Upper lobe of right lung (tissue), 1 donor: ENCODE results near the gene DBP. TPM values are rescaled to one million over a fixed set of nuclear protein-coding genes. Genes with fewer than 3 reads are reported as not detected.
"Not testable (repeated sequence)": the region's sequence is repeated elsewhere in the genome, so short reads cannot be mapped to it uniquely, and the experiment has no call there.

Experiments used
- ATAC-seq: fragments of 200-7000 bp; cut with Tn5 transposase; one replicate; pipeline ENCODE4 v1.9.1; 2020; ENCODE audit warnings: mild to moderate bottlenecking, moderate library complexity
- DNase-seq: peaks from one replicate; pipeline ENCODE4 v3.0.0-alpha.2; 2020
- H3K27ac ChIP-seq: fragments of 200-600 bp; one replicate; pipeline ENCODE4 v1.8.0; 2022
- H3K27me3 ChIP-seq: fragments of 200-600 bp; one replicate; pipeline ENCODE4 v1.8.0; 2022; ENCODE audit warnings: mild to moderate bottlenecking
- H3K36me3 ChIP-seq: fragments of 200-600 bp; one replicate; pipeline ENCODE4 v1.8.0; 2022
- H3K4me1 ChIP-seq: fragments of 200-600 bp; one replicate; pipeline ENCODE4 v1.8.0; 2022
- H3K4me3 ChIP-seq: fragments of 200-600 bp; one replicate; pipeline ENCODE4 v1.8.0; 2022; ENCODE audit warnings: mild to moderate bottlenecking
- H3K9me3 ChIP-seq: fragments of 200-600 bp; one replicate; pipeline ENCODE4 v1.8.0; 2022
- intact Hi-C: fragments of 100-400 bp; cut with DNase I; formaldehyde crosslinking; loops from one replicate; pipeline ENCODE4 v1.11.0; 2022
- total RNA-seq: library from RNA; stranded (reverse); fragmentation: NEBNext Ultra II Directional; extraction: Animal tissue kit (Norgen Biotek cat#: 25700); gene quantifications from one replicate; pipeline ENCODE4 v1.2.1, GENCODE V29; 2021
- TF ChIP-seq, protein P1 (sequence below): fragments of 200-600 bp; IDR thresholded peaks from one replicate; pipeline ENCODE4 v1.8.0; 2022; ENCODE audit warnings: antibody characterized with exemption
- donor health status: DM: no; HTN: yes; CAD: no; lungs with severe emphysema.

Gene DBP
- total RNA-seq, 1 donor from 2014 or later, result 17.7 TPM

DNA sequence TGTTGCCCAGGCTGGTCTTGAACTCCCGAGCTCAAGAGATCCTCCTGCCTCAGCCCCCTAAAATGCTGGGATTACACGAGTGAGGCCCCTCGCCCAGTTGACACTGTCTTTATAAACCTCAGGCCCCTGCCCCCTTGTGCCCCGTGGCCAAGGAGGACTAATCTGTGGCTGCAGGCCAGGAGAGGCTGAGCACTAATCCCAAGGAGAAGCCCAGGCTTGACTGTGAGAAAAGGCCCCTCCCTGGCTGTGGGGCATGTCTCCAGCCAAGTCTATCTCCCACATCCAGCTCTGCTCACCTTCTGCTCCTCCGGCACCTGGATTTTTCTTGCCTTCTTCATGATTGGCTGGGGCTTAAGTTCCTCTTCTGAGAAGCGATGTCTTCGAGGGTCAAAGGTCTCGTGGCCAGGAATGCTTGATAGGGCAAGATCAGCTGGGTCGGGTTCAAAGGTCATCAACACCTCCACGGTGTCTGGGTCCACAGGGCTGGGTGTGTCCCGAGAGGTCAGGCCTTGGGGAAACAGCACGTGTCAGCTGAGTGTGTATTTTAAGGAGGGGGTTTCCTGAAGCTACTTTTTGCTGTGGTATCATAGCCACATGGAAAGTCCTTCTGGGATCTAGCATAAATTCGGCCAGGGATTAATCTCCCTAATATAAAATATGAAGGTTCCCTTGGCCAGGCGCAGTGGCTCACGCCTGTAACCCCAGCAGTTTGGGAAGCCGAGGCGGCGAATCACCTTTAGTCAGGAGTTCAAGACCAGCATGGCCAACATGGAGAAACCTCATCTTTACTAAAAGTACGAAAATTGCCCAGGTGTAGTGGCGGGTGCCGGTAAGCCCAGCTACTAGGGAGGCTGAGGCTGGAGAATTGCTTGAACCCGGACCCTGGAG is 3.8 kb downstream of the DBP start:
- peaks cover 43% of the 10 kb centered on the region for H3K4me1 ChIP-seq
- ATAC-seq (no peak), DNase-seq (no peak)
- no peaks in the 10 kb centered on the region for H3K9me3 ChIP-seq
- TF ChIP-seq, protein P1, sequence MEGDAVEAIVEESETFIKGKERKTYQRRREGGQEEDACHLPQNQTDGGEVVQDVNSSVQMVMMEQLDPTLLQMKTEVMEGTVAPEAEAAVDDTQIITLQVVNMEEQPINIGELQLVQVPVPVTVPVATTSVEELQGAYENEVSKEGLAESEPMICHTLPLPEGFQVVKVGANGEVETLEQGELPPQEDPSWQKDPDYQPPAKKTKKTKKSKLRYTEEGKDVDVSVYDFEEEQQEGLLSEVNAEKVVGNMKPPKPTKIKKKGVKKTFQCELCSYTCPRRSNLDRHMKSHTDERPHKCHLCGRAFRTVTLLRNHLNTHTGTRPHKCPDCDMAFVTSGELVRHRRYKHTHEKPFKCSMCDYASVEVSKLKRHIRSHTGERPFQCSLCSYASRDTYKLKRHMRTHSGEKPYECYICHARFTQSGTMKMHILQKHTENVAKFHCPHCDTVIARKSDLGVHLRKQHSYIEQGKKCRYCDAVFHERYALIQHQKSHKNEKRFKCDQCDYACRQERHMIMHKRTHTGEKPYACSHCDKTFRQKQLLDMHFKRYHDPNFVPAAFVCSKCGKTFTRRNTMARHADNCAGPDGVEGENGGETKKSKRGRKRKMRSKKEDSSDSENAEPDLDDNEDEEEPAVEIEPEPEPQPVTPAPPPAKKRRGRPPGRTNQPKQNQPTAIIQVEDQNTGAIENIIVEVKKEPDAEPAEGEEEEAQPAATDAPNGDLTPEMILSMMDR, result no peak
- peak overlapping the region; percentile 80 for H3K4me3 ChIP-seq
- intact Hi-C loops, result no loop called here
- H3K36me3 ChIP-seq, result peaks cover 25% of the 10 kb centered on the region
- no peaks in the 10 kb centered on the region for H3K27me3 ChIP-seq
- H3K27ac ChIP-seq, result peak overlapping the region; percentile 93

DNA sequence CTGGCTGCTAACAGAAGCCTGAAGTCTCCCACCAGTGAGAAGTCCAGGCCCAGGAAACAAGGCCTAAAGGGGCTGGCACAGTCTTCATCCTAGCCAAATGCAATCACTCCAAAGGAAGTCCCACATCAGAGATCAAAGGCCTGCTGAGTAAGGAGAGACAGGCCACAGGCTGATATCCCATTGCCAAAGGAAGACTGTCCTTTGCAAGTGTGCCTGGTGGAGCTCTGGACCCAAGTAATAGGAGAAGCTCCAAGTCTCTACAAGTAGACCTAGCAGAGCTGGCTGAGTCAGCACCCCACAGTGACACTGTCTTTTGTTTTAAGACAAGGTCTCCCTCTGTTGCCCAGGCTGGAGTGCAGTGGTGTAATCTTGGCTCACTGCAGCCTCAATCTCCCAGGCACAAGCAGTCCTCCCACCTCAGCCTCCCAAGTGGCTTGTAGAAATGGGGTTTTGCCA is 4.5 kb downstream of the DBP start:
- peaks cover 41% of the 10 kb centered on the region for H3K4me1 ChIP-seq
- H3K36me3 ChIP-seq, result peaks cover 25% of the 10 kb centered on the region
- no peaks in the 10 kb centered on the region for H3K9me3 ChIP-seq
- no peak for DNase-seq
- intact Hi-C loops, result no loop called here
- H3K27me3 ChIP-seq, result no peaks in the 10 kb centered on the region
- TF ChIP-seq, protein P1, result no peak
- peak overlapping the region; percentile 93 for H3K27ac ChIP-seq
- no peak for ATAC-seq
- H3K4me3 ChIP-seq, result no peak overlapping the region

DNA sequence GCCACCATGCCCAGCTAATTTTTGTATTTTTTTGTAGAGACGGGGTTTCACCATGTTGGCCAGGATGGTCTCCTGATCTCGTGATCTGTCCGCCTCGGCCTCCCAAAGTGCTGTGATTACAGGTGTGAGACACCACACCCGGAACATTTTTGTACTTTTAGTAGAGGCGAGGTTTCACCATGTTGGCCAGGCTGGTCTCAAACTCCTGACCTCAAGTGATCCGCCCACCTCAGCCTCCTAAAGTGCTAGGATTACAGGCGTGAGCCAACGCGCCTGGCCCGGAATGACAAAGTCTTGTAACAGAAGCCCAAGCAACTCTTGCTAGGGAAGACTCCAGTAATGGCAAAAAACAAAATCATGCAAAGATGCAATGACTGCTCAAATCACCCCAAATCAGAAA is 4.9 kb downstream of the DBP start:
- intact Hi-C loops, ATAC-seq, DNase-seq, H3K4me3 ChIP-seq, H3K27me3 ChIP-seq, H3K9me3 ChIP-seq: not testable (repeated sequence)
- peaks cover 41% of the 10 kb centered on the region for H3K4me1 ChIP-seq
- peak overlapping the region; percentile 93 for H3K27ac ChIP-seq
- H3K36me3 ChIP-seq, result peaks cover 25% of the 10 kb centered on the region

DNA sequence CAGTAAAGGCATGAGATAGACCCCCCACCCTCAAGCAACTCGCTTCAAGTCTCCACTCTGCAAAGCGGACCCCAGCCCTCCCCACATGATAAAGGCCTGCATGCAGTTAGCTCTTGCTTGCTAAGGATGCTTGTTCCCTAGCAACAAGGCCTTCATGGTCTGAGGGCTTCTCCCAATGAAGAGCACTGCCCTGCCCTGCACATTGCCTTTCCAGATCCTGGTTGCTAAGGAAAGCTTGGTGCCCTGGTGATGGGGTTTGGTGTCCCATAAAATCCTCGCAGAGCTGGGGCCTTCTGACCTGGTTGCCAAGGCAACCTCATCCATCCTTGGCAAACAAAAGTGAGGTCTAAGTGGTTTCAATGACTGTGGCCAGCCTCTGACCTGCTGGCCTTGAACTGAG is 6.0 kb downstream of the DBP start:
- Histone ChIP-seq H3K4me3 (no peak overlapping the region), H3K36me3 (peaks cover 25% of the 10 kb centered on the region), H3K27ac (peak overlapping the region; percentile 78), H3K4me1 (peaks cover 41% of the 10 kb centered on the region), H3K27me3 (no peaks in the 10 kb centered on the region), H3K9me3 (no peaks in the 10 kb centered on the region)
- TF ChIP-seq, protein P1, result no peak
- intact Hi-C loops, result no loop called here
- no peak for ATAC-seq
- no peak for DNase-seq

DNA sequence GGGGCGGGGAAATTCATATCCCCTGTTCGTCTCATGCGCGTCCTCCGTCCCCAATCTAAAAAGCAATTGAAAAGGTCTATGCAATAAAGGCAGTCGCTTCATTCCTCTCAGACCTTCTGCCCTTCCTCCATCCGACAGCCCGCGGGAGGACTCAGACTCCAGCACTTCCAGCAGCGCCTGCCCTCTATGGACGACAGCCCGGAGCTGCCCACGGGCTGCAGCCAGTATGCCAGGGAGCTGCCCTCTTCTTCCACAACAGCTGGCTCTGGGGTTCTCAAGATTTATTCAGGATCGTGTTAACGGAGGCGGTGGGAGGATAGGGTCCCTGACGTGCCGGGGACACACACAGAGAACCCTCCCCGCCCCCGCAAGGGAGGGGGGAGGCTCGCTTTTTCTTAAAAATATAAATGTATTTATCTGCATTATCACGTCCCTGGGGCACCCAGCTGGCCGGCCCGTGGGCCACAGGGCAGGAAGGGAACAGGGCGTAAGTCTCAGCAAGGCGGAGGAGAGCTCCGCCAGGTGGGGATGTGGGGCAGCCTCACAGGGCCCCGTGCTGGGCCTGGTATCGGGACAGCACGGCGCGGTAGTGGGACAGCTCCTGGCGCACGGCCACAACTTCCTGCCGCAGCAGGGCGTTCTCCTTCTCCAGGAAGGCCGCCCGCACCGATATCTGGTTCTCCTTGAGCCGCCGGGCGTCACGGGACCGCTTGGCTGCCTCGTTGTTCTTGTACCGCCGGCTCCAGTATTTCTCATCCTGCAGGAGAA is 6.7 kb downstream of the DBP start:
- H3K27ac ChIP-seq, result peak overlapping the region; percentile 78
- TF ChIP-seq, protein P1, result peak; percentile 24
- intact Hi-C loops, result no loop called here
- peaks cover 41% of the 10 kb centered on the region for H3K4me1 ChIP-seq
- peaks cover 25% of the 10 kb centered on the region for H3K36me3 ChIP-seq
- H3K4me3 ChIP-seq, result no peak overlapping the region
- H3K9me3 ChIP-seq, result no peaks in the 10 kb centered on the region
- DNase-seq (peak; percentile 78), ATAC-seq (no peak)
- no peaks in the 10 kb centered on the region for H3K27me3 ChIP-seq
